ENCODE measurements around the gene TMEM139. TPM values are rescaled to one million over a fixed set of nuclear protein-coding genes. Genes with fewer than 3 reads are reported as not detected.

Gene TMEM139
- 3.7 TPM for total RNA-seq
- long read RNA-seq, partial matches to known transcripts, result 0 of 4 reads
- long read RNA-seq, other reads (novel, unspliced or antisense), result 1 of 4 reads

DNA sequence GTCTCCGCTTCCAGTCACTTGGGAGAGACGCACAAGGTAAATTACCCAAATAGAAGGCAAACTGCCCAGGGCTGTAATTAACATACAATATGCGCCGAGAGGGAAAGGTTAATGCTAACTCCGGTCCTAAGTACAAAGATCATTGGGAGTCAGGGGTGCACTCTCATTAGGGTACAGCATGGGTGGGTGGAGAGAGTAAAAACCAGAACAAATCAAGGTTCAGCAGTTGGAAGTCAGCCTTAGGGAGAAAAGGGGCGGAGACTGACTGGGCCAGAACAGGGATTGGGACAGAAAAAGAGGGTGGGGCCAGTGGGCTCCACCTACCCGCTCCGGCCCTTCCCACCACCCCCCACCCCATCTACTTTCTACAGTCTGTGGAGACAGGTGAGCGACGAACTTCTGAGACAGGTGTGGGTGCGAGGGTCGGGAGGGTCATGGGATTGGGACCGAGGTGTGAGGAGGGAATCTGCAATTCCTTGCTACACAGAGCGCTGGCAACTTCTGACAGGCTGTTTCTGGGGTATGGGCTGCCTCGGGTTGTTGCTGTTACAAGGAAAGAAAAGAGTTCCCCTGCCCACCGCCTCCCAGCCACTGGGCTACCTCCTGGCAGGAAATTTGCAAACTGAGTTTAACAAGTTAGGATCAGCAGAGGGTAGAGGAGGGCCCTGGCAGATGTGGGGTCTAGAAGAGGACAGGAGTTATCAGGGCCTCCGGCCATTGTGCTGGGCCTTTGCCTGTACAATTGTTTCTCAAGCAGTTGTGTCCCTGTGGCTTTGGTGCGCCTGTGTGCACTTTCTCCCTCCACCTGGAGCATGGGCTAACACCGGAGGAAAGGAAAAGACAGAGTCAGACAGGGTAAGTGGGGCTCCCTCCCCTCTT lies at the start of gene TMEM139:
Gene TMEM139 (plus strand): TSS at position 368 of the 879 bp plus-strand sequence. CDS start 1,000 bp downstream, outside the sequence.
- DNase-seq (ENCODE audit: low spot score), result no peak

- DNase-seq (ENCODE audit: low spot score), result no peak
Measured at GRCh38 chr7:143235561-143235960, 49.2 kb upstream of the TMEM139 start.

DNA sequence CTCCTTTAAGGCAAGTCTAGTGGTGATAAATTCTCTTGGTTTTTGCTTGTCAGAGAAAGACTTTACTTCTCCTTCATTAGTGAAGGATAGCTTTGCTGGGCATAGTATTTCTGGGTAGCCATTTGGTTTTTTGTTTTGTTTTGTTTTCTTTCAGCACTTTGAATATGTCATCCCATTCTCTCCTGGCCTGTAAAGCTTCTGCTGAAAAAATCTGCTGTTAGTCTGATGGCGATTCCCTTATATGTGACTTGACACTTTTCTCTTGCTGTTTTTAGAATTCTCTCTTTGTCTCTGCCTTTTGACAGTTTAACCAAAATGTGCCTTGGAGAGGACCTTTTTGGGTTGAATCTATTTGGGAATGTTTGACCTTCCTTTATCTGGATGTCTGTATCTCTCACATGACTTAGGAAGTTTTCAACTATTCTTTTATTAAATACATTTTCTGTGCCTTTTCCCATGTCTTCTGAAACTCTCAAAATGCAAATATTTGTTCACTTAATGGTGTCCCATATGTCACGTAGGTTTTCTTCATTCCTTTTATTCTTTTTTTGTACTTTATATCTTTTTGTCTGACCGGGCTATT lies 48.3 kb upstream of the TMEM139 start:
- no peak for DNase-seq (ENCODE audit: low spot score)

- no peak for DNase-seq (ENCODE audit: low spot score)
Measured at GRCh38 chr7:143237366-143237765, 47.4 kb upstream of the TMEM139 start.

- DNase-seq (ENCODE audit: low spot score), result no peak
Measured at GRCh38 chr7:143238289-143238980, 46.3 kb upstream of the TMEM139 start.

DNA sequence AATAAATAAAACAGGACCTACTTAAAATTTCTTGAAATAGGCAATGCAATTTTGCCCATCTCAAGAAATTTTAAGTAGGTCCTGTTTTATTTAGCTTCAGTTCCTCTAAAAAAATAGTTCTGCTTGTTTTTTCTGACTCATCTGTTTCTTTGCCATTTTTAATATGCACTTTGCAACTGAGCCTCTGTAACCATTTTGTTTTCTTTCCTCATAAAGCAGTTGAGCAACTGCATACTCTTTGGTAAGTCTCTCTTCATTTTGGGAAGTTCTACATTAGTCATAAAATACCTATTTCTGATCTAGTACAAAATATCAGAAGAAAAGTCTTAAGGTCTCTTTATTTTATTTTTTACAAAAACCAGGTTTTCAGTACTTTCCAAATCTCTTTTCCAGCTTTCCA lies 44.9 kb upstream of the TMEM139 start:
- no peak for DNase-seq (ENCODE audit: low spot score)

DNA sequence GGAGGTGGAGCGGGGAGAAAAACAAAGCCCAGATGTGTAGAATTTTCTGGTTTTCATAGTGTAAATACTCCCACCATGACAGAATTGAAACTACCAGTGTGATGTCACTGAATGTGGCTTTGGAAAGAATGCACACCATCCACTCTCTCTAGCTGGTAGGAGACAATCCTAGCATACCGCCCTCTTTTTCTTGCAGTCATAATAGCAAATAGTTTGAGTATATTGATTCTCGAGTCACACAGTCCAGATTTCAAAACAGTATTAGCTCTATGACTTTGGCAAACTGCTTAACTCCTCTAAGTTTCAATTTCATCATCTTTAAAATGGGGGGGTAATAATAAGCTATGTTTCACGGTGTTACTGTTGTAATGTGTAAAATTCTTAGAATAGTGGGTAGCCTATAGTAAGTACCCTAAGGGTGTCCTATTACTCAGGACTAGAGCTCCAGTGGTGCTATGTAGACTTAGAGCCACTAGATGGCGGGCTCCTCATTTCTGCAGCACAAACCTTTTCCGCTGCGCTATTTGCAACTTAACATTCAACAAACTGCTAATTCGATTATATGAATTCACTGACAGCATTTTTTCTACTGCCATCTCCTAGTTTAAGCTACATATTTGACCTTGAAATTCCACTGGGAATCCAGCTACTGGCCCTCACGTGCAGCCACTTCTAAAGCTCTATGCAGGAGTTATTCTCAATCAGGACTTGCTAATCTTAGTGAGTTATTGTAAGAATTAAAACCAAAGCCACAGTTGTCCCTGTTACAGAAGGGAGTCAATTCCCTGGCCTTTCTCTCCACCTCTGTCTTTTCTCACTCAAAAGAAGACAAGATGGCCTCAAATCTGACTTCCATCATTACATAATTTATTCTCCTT lies 44.2 kb upstream of the TMEM139 start:
- no peak for DNase-seq (ENCODE audit: low spot score)

- no peak for DNase-seq (ENCODE audit: low spot score)
Measured at GRCh38 chr7:143242306-143242705, 42.5 kb upstream of the TMEM139 start.

DNA sequence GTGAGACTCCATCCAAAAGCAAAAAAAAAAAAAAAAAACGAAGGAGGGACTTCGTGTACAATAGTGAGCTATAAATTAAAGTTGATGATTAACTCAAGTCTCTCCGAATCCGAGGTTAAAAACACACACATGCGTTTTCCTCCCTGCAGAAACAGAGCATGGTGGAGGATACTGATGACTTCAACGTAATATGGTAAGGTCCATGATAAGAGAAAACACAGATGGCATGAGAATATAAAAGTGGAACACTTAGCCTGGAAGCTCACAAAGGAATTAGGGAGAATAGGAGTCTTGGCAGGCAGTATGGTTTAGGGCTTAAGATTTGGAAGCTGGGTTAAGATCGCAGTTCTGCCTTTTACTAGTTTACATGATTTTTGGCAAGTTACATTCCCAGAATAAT lies 41.6 kb upstream of the TMEM139 start:
- no peak for DNase-seq (ENCODE audit: low spot score)

DNA sequence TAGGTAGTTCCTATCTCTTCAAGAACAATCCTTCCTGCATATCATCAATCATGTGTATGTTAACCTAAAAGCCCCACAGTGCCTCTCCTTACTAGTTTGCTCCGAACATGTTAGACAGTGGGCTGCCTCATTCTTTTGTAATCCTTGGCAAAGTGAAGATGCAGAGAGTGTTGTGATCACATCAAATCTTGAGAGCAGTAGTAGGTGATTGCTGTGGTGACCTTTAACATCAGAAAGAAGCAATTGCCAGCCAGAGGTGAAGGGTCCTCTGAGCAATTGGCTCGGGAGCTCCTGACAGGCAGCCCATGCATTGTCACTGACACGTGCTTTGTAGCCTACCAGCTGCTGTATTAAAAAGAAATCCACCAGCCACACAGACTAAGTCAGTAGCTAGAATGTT lies 41.1 kb upstream of the TMEM139 start:
- no peak for DNase-seq (ENCODE audit: low spot score)

- no peak for DNase-seq (ENCODE audit: low spot score)
Measured at GRCh38 chr7:143244321-143244720, 40.4 kb upstream of the TMEM139 start.

GRCh38 chr7:143245123-143245522 lies 39.6 kb upstream of the TMEM139 start:
- DNase-seq (ENCODE audit: low spot score), result no peak

DNA sequence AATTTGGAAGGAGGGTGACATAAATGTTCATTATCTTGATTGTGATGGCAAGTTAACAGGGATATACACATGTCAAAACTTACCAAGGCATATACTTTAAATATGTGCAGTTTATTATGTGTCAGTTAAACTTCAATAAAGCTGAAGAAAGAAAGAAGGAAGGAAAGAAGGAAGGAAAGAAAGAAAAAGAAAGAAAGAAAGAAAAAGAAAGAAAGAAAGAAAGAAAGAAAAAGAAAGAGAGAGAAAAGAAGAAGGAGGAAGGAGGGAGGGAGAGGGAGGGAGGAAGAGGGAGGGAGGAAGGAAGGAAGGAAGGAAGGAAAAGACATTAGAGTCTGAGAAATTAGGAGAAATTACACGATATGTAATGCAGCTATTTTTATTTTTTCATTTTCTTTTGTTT lies 37.4 kb upstream of the TMEM139 start:
- no peak for DNase-seq (ENCODE audit: low spot score)

GRCh38 chr7:143248761-143249354 lies 35.9 kb upstream of the TMEM139 start:
- no peak for DNase-seq (ENCODE audit: low spot score)

DNA sequence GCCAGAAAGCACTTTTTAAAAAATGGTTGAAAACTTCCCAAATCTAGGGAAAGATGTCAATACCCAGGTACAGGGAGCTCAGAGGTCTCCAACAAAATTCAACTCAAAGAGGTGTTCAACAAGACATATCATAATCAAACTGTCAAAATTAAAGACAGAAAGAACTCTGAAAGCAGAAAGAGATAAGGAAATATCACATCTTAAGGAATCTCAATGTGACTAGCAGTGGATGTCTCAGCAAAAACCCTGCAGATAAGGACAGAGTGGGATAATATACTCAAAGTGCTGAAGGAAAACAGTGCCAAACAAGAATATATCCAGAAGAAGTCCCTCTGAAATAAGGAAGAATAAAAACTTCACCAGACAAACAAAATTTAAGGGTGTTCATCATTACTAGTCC lies 34.6 kb upstream of the TMEM139 start:
- DNase-seq (ENCODE audit: low spot score), result no peak

DNA sequence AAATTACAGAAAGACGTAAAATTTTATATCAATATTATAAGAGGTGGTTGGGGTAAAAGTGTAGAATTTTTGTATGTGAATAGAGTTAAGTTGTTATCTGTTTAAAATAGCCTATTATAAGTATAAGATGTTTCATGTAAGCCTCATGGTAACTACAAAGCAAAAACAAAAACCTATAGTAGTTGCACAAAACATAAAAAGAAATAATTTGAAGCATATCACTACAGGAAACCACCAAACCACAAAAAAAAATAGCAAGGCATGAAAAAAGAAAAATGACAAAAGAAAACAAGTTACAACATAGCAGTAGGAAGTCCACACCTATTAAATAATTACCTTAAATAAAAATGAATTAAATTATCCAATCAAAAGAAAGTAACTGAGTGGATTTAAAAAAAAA lies 33.9 kb upstream of the TMEM139 start:
- no peak for DNase-seq (ENCODE audit: low spot score)

- DNase-seq (ENCODE audit: low spot score), result no peak
Measured at GRCh38 chr7:143252006-143252405, 32.8 kb upstream of the TMEM139 start.

- no peak for DNase-seq (ENCODE audit: low spot score)
Measured at GRCh38 chr7:143255564-143255963, 29.2 kb upstream of the TMEM139 start.

GRCh38 chr7:143256325-143256724 lies 28.4 kb upstream of the TMEM139 start:
- DNase-seq (ENCODE audit: low spot score), result no peak

GRCh38 chr7:143256932-143257331 lies 27.8 kb upstream of the TMEM139 start:
- DNase-seq (ENCODE audit: low spot score), result no peak

- no peak for DNase-seq (ENCODE audit: low spot score)
Measured at GRCh38 chr7:143257501-143257900, 27.3 kb upstream of the TMEM139 start.
